Skin epidermis (tissue), 12 donors: ENCODE results near the gene KCNJ10.
"Not testable (repeated sequence)": the region's sequence is repeated elsewhere in the genome, so short reads cannot be mapped to it uniquely, and the experiment has no call there.

Experiments used
- H3K27ac ChIP-seq, 21 experiments: fragments of 200-600 bp; sonication (generic) in 11 of 21; one replicate each; pipeline ENCODE4 v1.5.0; 2020; ENCODE audit warnings: mild to moderate bottlenecking in 3 of 21, inconsistent platforms in 2 of 21, moderate library complexity in 2 of 21
- H3K4me3 ChIP-seq, 7 experiments: fragments of 200-600 bp; sonication (generic) in 2 of 7; one replicate each; pipeline ENCODE4 v1.5.0; 2020; ENCODE audit warnings: inconsistent platforms in 2 of 7, mild to moderate bottlenecking in 2 of 7, moderate library complexity in 1 of 7

KCNJ10 gene

GRCh38 chr1:160069460-160070231, at the start of gene KCNJ10:
Gene KCNJ10, minus strand, starts transcription at chr1:160070160. Its CDS starts 27,628 bp downstream, at chr1:160042532.
- peak within 1 kb of the TSS; percentile 7 to 44 (median 29) for H3K4me3 ChIP-seq
- H3K27ac ChIP-seq, result no peak within 1 kb of the TSS

GRCh38 chr1:160118928-160119327, 49.0 kb upstream of the KCNJ10 start:
- Histone ChIP-seq H3K27ac (no peak overlapping the region), H3K4me3 (no peak overlapping the region)

GRCh38 chr1:160117709-160118183, 47.8 kb upstream of the KCNJ10 start:
- no peak overlapping the region for H3K4me3 ChIP-seq

GRCh38 chr1:160117300-160117699, 47.3 kb upstream of the KCNJ10 start:
- Histone ChIP-seq H3K4me3 (no peak overlapping the region), H3K27ac (no peak overlapping the region)

More at GRCh38 chr1:160117709-160118183, 47.8 kb upstream of the KCNJ10 start:
- no peak overlapping the region for H3K27ac ChIP-seq

- no peak overlapping the region for H3K27ac ChIP-seq
- H3K4me3 ChIP-seq, result no peak overlapping the region
Measured at GRCh38 chr1:160116283-160117147, 46.6 kb upstream of the KCNJ10 start.

GRCh38 chr1:160115545-160116282, 45.8 kb upstream of the KCNJ10 start, which contains the start of gene ATP1A2:
Gene ATP1A2, plus strand, starts transcription at chr1:160115759. Its CDS starts 103 bp downstream, at chr1:160115862.
- Histone ChIP-seq H3K27ac (no peak within 1 kb of the TSS), H3K4me3 (no peak within 1 kb of the TSS)

GRCh38 chr1:160114085-160114484, 44.1 kb upstream of the KCNJ10 start:
- no peak overlapping the region for H3K4me3 ChIP-seq
- peak overlapping the region in 1 of 21 experiments; percentile 8 for H3K27ac ChIP-seq

- H3K4me3 ChIP-seq, result no peak overlapping the region
- H3K27ac ChIP-seq, result peak overlapping the region in 1 of 21 experiments; percentile 8
Measured at GRCh38 chr1:160113407-160113806, 43.4 kb upstream of the KCNJ10 start.

- H3K4me3 ChIP-seq, result no peak overlapping the region
- no peak overlapping the region for H3K27ac ChIP-seq
Measured at GRCh38 chr1:160112357-160112756, 42.4 kb upstream of the KCNJ10 start.

GRCh38 chr1:160111462-160111861, 41.5 kb upstream of the KCNJ10 start:
- not testable (repeated sequence) for H3K27ac ChIP-seq, H3K4me3 ChIP-seq

- Histone ChIP-seq H3K4me3 (no peak overlapping the region), H3K27ac (no peak overlapping the region)
Measured at GRCh38 chr1:160109686-160110085, 39.7 kb upstream of the KCNJ10 start.

- H3K4me3 ChIP-seq, result no peak overlapping the region
- H3K27ac ChIP-seq, result no peak overlapping the region
Measured at GRCh38 chr1:160108888-160109662, 39.1 kb upstream of the KCNJ10 start.

- no peak overlapping the region for H3K4me3 ChIP-seq
- H3K27ac ChIP-seq, result no peak overlapping the region
Measured at GRCh38 chr1:160107512-160107911, 37.6 kb upstream of the KCNJ10 start.

GRCh38 chr1:160105155-160105554, 35.2 kb upstream of the KCNJ10 start:
- Histone ChIP-seq H3K4me3 (no peak overlapping the region), H3K27ac (no peak overlapping the region)

GRCh38 chr1:160104486-160104885, 34.5 kb upstream of the KCNJ10 start:
- no peak overlapping the region for H3K4me3 ChIP-seq
- H3K27ac ChIP-seq, result no peak overlapping the region

- no peak overlapping the region for H3K27ac ChIP-seq
Measured at GRCh38 chr1:160103658-160104408, 33.9 kb upstream of the KCNJ10 start.

GRCh38 chr1:160101717-160102522, 32.0 kb upstream of the KCNJ10 start:
- H3K4me3 ChIP-seq, result no peak overlapping the region
- peak overlapping the region in 8 of 21 experiments; percentile 17 to 62 (median 44) for H3K27ac ChIP-seq

More at GRCh38 chr1:160103658-160104408, 33.9 kb upstream of the KCNJ10 start:
- H3K4me3 ChIP-seq, result no peak overlapping the region
